Activated CD4-positive, alpha-beta memory T cell treated with anti-CD3 and anti-CD28 coated beads for 36 hours (primary cell): ENCODE results near the gene CCDC171. TPM values are rescaled to one million over a fixed set of nuclear protein-coding genes. Genes with fewer than 3 reads are reported as not detected.

ENCODE experiments used
- CTCF ChIA-PET: fragments of 350-600 bp; sonication (Branson Sonifier 250); formaldehyde crosslinking; loops from one replicate; lab custom pipeline; 2021; ENCODE audit warnings: antibody characterized with exemption, inconsistent platforms; lab: Charles Lee
- POLR2A ChIA-PET: fragments of 350-600 bp; sonication (Branson Sonifier 250); formaldehyde crosslinking; loops from one replicate; lab custom pipeline; 2021; ENCODE audit warnings: antibody characterized with exemption; lab: Charles Lee
- DNase-seq: peaks from one replicate; pipeline ENCODE4 v3.0.0-alpha.2; 2020
- H3K27ac Mint-ChIP-seq: one replicate; pipeline ENCODE4 v1.8.0; 2021; ENCODE audit warnings: mixed read lengths
- H3K27me3 Mint-ChIP-seq: one replicate; pipeline ENCODE4 v1.8.0; 2021; ENCODE audit warnings: mixed read lengths
- H3K36me3 Mint-ChIP-seq: one replicate; pipeline ENCODE4 v1.8.0; 2021; ENCODE audit warnings: mixed read lengths
- H3K4me1 Mint-ChIP-seq: one replicate; pipeline ENCODE4 v1.8.0; 2021; ENCODE audit warnings: low read depth, mixed read lengths
- H3K4me3 Mint-ChIP-seq: one replicate; pipeline ENCODE4 v1.8.0; 2021; ENCODE audit warnings: mild to moderate bottlenecking, mixed read lengths
- H3K9me3 Mint-ChIP-seq: one replicate; pipeline ENCODE4 v1.8.0; 2021; ENCODE audit warnings: mixed read lengths
- intact Hi-C: fragments of 100-400 bp; cut with micrococcal nuclease; formaldehyde crosslinking; loops from one replicate; pipeline ENCODE4 v1.15.1; 2023
- total RNA-seq, 2 experiments: library from RNA; stranded (reverse); gene quantifications; one replicate each; pipeline ENCODE4 v1.2.3, GENCODE V29; 2021

CCDC171 gene
- total RNA-seq, 2 experiments from 2014 or later, result 2.5 to 2.7 TPM

DNA sequence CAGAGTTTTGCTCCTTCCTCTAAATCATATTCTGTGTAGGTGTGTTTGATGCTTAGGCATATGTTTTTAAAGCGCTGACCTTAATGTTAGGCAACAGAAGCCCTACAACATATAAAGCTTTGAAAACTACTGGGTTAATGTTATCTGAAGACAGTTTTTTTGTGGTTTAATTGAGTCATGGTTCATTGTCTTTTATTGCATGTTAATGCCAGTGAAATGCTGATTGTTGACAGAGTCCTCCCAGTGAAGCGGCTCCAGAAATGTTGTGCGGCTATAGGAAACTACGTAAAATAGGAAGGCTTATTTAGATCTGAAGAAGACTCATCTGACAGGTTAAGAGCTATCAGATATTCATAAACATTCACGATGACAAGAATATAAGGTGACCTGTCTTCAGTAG lies 424.6 kb downstream of the CCDC171 start:
- no peaks in the 10 kb centered on the region for H3K4me1 Mint-ChIP-seq
- H3K27ac Mint-ChIP-seq, result no peak overlapping the region
- H3K36me3 Mint-ChIP-seq, result no peaks in the 10 kb centered on the region
- H3K4me3 Mint-ChIP-seq, result no peak overlapping the region
- peaks cover 4% of the 10 kb centered on the region for H3K9me3 Mint-ChIP-seq
- H3K27me3 Mint-ChIP-seq, result no peaks in the 10 kb centered on the region
- ChIA-PET CTCF (no interaction called here), POLR2A (no interaction called here)
- intact Hi-C loops, result no loop called here
- DNase-seq, result no peak

DNA sequence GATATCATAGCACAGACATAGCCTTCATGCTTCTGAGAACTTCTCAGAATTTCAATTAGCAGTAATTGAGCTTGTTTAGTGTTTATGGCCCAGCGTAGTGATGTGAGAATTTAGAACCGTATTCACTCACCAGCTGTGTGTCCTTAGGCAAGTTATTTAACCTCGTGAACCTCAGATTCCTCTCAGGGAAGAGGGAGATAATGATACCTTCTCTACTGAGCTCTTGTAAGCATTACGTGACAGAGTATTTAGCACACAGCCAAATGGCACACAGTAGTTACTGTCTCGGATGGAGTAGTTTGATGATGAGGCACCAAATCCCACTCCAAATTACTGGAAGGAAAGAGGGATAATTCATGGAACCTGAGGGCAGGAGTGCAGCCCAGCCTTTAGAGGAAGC lies 429.3 kb downstream of the CCDC171 start:
- Mint-ChIP-seq H3K4me1 (no peaks in the 10 kb centered on the region), H3K9me3 (peaks cover 8% of the 10 kb centered on the region), H3K36me3 (no peaks in the 10 kb centered on the region), H3K27ac (no peak overlapping the region), H3K27me3 (no peaks in the 10 kb centered on the region), H3K4me3 (no peak overlapping the region)
- ChIA-PET POLR2A (no interaction called here), CTCF (no interaction called here)
- no peak for DNase-seq
- intact Hi-C loops, result no loop called here

DNA sequence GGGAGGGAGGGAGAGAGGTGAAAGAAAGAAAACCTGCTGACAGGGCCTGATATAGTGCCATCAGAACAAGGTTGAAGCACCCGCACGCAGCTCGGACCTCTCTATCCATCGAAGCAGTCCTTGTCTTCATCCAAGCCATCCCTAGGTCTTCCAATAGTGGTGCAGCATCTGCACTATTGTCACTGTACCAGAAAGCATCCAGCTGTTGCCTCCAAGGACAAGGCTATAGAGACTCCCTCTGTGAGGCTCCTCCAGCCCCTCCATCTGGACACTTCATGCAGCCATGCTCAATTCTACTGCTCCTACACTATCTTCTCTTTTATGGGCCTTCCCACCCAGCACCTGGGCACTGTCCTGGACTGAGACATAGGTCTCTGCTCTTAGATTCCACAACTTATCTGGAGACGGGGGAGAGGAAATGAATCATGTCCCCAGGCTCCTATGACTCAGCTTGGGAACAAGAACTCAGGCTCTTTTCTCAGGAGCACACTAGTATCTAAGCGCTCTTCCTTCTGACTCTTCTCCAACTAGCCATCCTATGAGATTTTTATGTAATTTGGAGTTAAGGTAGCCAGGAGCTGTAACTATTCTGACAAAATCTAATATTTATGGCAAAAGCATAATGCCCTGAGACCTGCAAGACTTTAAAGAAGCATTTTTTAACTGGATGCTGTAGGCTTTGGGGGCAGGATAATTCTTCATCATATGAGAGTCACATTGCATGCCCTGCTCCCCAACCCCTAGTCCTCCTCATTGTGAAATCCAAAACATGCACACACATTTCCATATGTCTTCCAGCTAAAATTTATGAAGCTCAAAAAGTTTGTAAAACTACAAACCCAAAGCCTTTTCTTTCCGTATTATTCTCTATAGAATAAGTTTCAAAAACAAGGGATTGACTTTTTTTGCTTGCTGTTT lies 446.8 kb downstream of the CCDC171 start:
- Mint-ChIP-seq H3K4me1 (no peaks in the 10 kb centered on the region), H3K27me3 (no peaks in the 10 kb centered on the region), H3K4me3 (no peak overlapping the region), H3K9me3 (peaks cover 21% of the 10 kb centered on the region), H3K27ac (no peak overlapping the region), H3K36me3 (no peaks in the 10 kb centered on the region)
- intact Hi-C loops, result no loop called here
- ChIA-PET POLR2A (no interaction called here), CTCF (no interaction called here)
- DNase-seq, result no peak

DNA sequence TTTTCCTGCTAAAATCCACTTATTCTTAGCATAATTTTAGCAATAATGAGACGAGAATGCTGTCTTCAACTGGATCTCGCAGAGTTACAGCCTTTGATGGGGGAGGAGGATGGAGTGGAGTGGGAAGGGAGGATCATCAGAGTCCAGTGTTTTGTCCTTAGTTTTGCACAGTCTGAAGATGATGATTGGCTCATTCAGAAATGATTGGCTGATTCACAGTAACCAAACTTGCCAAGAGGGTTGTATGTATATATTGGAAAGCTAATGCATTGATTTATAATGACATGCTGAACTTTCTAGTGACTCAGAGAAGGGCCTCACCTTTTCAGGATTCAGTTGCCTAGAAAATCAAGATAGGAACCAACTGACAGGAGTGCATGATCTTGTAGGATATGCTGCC lies 448.0 kb downstream of the CCDC171 start:
- Mint-ChIP-seq H3K27ac (no peak overlapping the region), H3K36me3 (no peaks in the 10 kb centered on the region), H3K4me3 (no peak overlapping the region), H3K27me3 (no peaks in the 10 kb centered on the region), H3K4me1 (no peaks in the 10 kb centered on the region), H3K9me3 (peaks cover 10% of the 10 kb centered on the region)
- ChIA-PET CTCF (no interaction called here), POLR2A (no interaction called here)
- intact Hi-C loops, result no loop called here
- DNase-seq, result no peak

DNA sequence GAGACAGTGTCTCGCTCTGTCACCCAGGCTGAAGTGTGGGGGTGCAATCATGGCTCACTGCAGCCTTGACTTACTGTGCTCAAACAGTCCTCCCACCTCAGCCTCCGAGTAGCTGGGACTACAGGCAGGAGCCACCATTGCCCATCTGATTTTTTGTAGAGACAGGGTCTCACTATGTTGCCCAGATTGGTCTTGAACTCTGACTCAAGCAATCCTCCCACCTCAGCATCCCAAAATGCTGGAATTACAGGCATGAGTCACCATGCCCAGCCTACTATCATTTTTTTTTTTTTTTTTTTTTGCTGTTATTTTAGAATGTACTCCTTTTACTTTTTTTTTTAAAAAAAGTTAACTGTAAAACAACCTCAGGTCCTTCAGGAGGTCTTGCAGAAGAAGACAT lies 449.0 kb downstream of the CCDC171 start:
- H3K27ac Mint-ChIP-seq, result no peak overlapping the region
- no peaks in the 10 kb centered on the region for H3K36me3 Mint-ChIP-seq
- no peak for DNase-seq
- ChIA-PET CTCF (no interaction called here), POLR2A (no interaction called here)
- intact Hi-C loops, result no loop called here
- H3K4me3 Mint-ChIP-seq, result no peak overlapping the region
- no peaks in the 10 kb centered on the region for H3K27me3 Mint-ChIP-seq
- no peaks in the 10 kb centered on the region for H3K4me1 Mint-ChIP-seq
- peaks cover 9% of the 10 kb centered on the region for H3K9me3 Mint-ChIP-seq

DNA sequence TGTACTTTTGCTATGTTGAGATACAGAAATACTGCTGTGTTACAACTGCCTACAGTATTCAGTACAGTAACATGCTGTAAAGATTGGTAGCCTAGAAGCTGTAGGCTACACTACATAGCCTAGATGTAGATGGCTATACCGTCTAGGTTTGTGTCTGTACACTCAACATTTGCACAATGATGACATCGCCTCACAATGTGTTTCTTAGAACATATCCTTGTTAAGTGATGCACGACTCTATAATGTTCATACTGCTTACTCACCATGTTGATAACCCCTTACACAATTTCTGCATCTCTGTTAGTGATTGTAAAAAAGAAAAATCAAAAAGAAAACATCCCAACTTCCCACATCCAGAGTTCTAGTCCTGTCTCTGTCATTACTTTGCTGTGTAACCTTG lies 450.0 kb downstream of the CCDC171 start:
- Mint-ChIP-seq H3K36me3 (no peaks in the 10 kb centered on the region), H3K4me3 (no peak overlapping the region), H3K9me3 (peaks cover 7% of the 10 kb centered on the region), H3K27me3 (no peaks in the 10 kb centered on the region), H3K4me1 (no peaks in the 10 kb centered on the region), H3K27ac (no peak overlapping the region)
- CTCF ChIA-PET, result no interaction called here
- POLR2A ChIA-PET, result no interaction called here
- DNase-seq, result no peak
- intact Hi-C loops, result no loop called here

DNA sequence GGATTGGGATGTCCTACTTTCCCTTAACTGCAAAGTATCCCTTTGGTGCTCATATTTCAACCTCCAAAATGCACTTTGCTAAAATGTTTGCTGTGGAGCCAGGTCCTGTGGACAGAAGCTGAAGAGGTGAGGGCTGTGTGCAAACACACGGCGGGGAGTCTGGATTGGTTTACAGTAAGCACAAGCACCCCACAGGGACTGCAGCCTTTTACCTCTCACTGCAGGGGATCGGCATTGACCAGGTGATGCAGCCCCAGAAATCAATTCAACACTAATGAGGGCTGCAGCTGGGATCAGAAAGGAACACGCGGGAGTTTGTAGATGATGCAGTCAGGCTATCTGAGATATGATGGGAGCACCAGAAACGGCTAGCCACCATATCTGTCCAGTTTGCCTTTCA lies 450.9 kb downstream of the CCDC171 start:
- POLR2A ChIA-PET, result no interaction called here

DNA sequence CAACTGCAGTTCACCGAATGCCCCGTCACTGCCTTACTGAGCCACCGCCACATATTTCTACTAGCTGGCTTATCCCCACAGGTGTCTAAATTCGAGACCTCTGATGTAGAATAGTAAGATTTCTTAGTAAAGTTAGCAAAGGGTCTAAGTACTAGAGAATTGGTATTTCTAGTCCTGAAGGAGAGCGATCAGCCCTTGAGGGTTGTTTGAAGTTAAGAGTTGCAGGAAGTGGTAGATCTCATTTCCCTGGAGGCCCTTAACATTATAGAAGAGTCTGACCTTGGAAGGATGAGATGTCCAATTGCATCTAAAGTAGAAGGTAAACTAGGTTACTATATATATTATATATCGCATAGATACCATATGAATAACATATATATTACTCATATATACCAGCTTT lies 451.8 kb downstream of the CCDC171 start:
- Mint-ChIP-seq H3K4me3 (no peak overlapping the region), H3K9me3 (peaks cover 2% of the 10 kb centered on the region), H3K36me3 (no peaks in the 10 kb centered on the region), H3K27ac (no peak overlapping the region), H3K27me3 (no peaks in the 10 kb centered on the region), H3K4me1 (no peaks in the 10 kb centered on the region)
- ChIA-PET CTCF (no interaction called here), POLR2A (no interaction called here)
- intact Hi-C loops, result no loop called here
- DNase-seq, result no peak

More for the DNA sequence above, 450.9 kb downstream of the CCDC171 start:
- no peaks in the 10 kb centered on the region for H3K27me3 Mint-ChIP-seq
- H3K4me1 Mint-ChIP-seq, result no peaks in the 10 kb centered on the region
- H3K9me3 Mint-ChIP-seq, result peaks cover 2% of the 10 kb centered on the region
- CTCF ChIA-PET, result no interaction called here
- H3K36me3 Mint-ChIP-seq, result no peaks in the 10 kb centered on the region
- intact Hi-C loops, result no loop called here
- H3K27ac Mint-ChIP-seq, result no peak overlapping the region
- DNase-seq, result no peak
- H3K4me3 Mint-ChIP-seq, result no peak overlapping the region

DNA sequence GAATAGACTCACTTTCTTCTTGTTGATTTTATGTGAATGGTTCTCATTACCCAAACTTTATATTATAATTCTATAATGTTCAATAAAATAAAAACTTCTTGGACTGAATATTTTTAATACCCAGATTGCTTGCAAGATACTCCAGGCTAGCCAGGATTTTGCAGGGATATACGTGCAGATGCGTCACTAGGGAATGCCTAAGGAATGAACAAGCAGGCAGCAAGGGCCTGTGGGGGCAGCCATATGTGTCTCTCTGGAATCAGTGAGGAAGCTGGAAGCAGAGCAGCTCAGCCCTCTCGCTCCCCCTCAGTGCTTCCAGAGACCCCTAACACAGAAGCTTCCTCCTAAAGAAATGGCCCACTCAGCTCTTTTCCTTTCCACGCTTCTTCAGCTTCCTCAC lies 457.4 kb downstream of the CCDC171 start:
- intact Hi-C loops, result no loop called here
- H3K27me3 Mint-ChIP-seq, result no peaks in the 10 kb centered on the region
- H3K4me1 Mint-ChIP-seq, result no peaks in the 10 kb centered on the region
- no peak overlapping the region for H3K27ac Mint-ChIP-seq
- H3K9me3 Mint-ChIP-seq, result peaks cover 8% of the 10 kb centered on the region
- no peaks in the 10 kb centered on the region for H3K36me3 Mint-ChIP-seq
- H3K4me3 Mint-ChIP-seq, result no peak overlapping the region
- ChIA-PET POLR2A (no interaction called here), CTCF (no interaction called here)
- no peak for DNase-seq

DNA sequence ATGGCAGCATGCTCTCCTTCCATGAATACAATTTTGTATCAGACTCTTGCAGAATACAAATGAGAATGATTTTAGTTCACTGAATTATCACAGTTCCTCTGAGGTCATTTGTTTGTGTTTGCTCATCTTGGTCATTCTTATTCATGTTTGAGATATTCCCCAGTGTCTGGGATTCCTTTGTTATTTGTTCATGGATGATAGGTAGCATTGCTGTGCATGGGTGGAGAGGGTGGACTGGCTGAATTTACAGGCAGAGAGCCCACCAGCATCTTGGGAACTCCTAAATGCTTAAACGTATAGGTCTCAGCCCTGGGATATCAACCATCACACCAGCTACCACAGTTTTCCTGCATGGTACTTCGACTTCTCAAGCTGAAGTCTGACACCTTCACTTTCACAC lies 459.8 kb downstream of the CCDC171 start:
- ChIA-PET POLR2A (no interaction called here), CTCF (no interaction called here)
- Mint-ChIP-seq H3K36me3 (no peaks in the 10 kb centered on the region), H3K27ac (no peak overlapping the region), H3K4me3 (no peak overlapping the region), H3K4me1 (no peaks in the 10 kb centered on the region), H3K27me3 (no peaks in the 10 kb centered on the region), H3K9me3 (peaks cover 12% of the 10 kb centered on the region)
- intact Hi-C loops, result no loop called here
- no peak for DNase-seq

DNA sequence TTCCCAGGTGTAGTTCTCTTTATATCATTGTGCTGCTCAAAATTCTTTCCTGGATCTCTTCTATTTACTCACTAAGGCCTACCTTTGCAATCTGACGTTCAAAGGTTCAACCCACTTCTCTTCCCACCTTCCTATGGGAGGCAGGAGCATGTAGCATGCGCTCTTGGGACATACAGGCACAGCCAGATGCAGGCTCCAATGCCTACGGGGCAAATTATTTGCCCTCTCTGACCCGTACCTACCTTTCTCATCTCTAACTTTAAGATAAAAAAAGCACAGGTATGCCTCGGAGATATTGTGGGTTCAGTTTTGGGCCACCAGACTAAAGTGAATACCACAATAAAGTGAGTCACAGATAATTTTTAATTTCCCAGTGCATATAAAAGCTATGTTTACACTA lies 460.5 kb downstream of the CCDC171 start:
- Mint-ChIP-seq H3K4me3 (no peak overlapping the region), H3K27me3 (no peaks in the 10 kb centered on the region), H3K36me3 (no peaks in the 10 kb centered on the region), H3K9me3 (peaks cover 17% of the 10 kb centered on the region), H3K27ac (no peak overlapping the region), H3K4me1 (no peaks in the 10 kb centered on the region)
- CTCF ChIA-PET, result no interaction called here
- DNase-seq, result no peak
- POLR2A ChIA-PET, result no interaction called here
- intact Hi-C loops, result no loop called here

DNA sequence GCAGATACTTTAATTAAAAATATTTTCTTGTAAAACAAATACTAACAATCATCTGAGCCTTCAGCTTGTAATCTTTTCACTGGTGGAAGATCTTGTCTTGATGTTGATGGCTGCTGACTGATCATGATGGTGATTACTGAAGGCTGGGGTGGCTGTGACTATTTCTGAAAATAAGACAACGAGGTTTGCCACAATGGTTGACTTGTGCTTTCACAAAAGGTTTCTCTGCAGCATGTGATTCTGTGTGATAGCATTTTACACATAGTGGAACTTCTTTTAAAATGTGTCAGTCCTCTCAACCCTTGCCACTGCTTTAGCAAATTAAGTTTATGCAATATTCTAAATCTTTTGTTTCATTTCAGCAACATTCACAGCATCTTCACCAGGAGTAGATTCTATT lies 461.0 kb downstream of the CCDC171 start:
- H3K36me3 Mint-ChIP-seq, result no peaks in the 10 kb centered on the region
- no peak for DNase-seq
- H3K27ac Mint-ChIP-seq, result no peak overlapping the region
- ChIA-PET CTCF (no interaction called here), POLR2A (no interaction called here)
- H3K27me3 Mint-ChIP-seq, result no peaks in the 10 kb centered on the region
- H3K4me1 Mint-ChIP-seq, result no peaks in the 10 kb centered on the region
- no peak overlapping the region for H3K4me3 Mint-ChIP-seq
- intact Hi-C loops, result no loop called here
- peaks cover 17% of the 10 kb centered on the region for H3K9me3 Mint-ChIP-seq

DNA sequence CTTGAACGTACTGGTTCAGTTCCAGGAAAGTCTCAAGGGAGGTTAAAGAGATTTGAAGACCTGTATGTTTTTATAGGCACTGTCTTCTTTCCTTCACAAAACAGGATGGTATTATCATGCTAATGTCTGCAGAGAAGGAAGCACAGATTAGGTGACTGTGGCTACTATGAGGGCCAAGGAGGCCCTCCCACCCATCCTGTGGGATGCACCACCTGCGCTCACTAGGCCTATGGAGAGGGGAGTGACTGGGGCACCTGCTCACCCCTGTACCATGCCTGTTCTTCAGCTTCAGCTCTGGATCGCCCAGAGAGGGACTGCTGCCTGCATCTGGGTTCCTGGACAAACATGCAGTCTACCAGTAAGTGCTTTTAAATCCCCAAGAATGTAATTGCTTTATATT lies 469.4 kb downstream of the CCDC171 start:
- CTCF ChIA-PET, result no interaction called here
- no peaks in the 10 kb centered on the region for H3K4me1 Mint-ChIP-seq
- no peak overlapping the region for H3K27ac Mint-ChIP-seq
- H3K27me3 Mint-ChIP-seq, result no peaks in the 10 kb centered on the region
- H3K36me3 Mint-ChIP-seq, result no peaks in the 10 kb centered on the region
- POLR2A ChIA-PET, result no interaction called here
- intact Hi-C loops, result no loop called here
- DNase-seq, result no peak
- no peak overlapping the region for H3K4me3 Mint-ChIP-seq
- peaks cover 19% of the 10 kb centered on the region for H3K9me3 Mint-ChIP-seq
